RWPE2 (cell line): Measurements from ENCODE around the gene PRKG1.
A peak's percentile ranks its signal among the peaks of the same experiment; 100 is the strongest.
"Not testable (repeated sequence)": the region's sequence is repeated elsewhere in the genome, so short reads cannot be mapped to it uniquely, and the experiment has no call there.

Source experiments
- ATAC-seq: fragments of 200-7000 bp; cut with Tn5 transposase; 3 replicates; pipeline ENCODE4 v1.9.1; 2021; ENCODE audit warnings: low read depth
- DNase-seq: peaks from one replicate; pipeline ENCODE4 v3.0.0-alpha.2; 2020; ENCODE audit warnings: low spot score
- H3K27ac ChIP-seq: fragments of 450-650 bp; 2 replicates; pipeline ENCODE4 v1.5.1; 2017; ENCODE audit warnings: mild to moderate bottlenecking; ENCODE audit not compliant: poor library complexity, severe bottlenecking
- H3K27me3 ChIP-seq: fragments of 250-450 bp; sonication (Bioruptor Pico); 2 replicates; pipeline ENCODE4 v1.5.1; 2021; ENCODE audit warnings: mild to moderate bottlenecking, moderate library complexity; ENCODE audit not compliant: insufficient read depth, poor library complexity, severe bottlenecking
- H3K36me3 ChIP-seq: fragments of 250-450 bp; sonication (Bioruptor Pico); 2 replicates; pipeline ENCODE4 v1.5.1; 2020; ENCODE audit warnings: low read depth, mild to moderate bottlenecking, moderate library complexity
- H3K4me1 ChIP-seq: fragments of 250-450 bp; sonication (Bioruptor Pico); 2 replicates; pipeline ENCODE4 v1.5.1; 2021; ENCODE audit warnings: mild to moderate bottlenecking, moderate library complexity; ENCODE audit not compliant: insufficient read depth, poor library complexity, severe bottlenecking
- H3K4me3 ChIP-seq: fragments of 250-450 bp; sonication (Bioruptor Pico); 2 replicates; pipeline ENCODE4 v1.5.1; 2021; ENCODE audit warnings: mild to moderate bottlenecking, moderate library complexity; ENCODE audit not compliant: severe bottlenecking
- H3K9me3 ChIP-seq: fragments of 250-450 bp; sonication (Bioruptor Pico); 2 replicates; pipeline ENCODE4 v1.5.1; 2021; ENCODE audit warnings: mild to moderate bottlenecking, moderate library complexity; ENCODE audit not compliant: severe bottlenecking
- CTCF ChIP-seq: fragments of 450-650 bp; IDR thresholded peaks from one replicate; pipeline ENCODE4 v1.5.1; 2017; ENCODE audit warnings: mild to moderate bottlenecking, moderate library complexity; ENCODE audit not compliant: poor library complexity, severe bottlenecking

Gene PRKG1

GRCh38 chr10:51386248-51386885 is 312.1 kb downstream of the PRKG1 start:
- DNase-seq (no peak), ATAC-seq (peak; percentile 34; the same call in 2 of the 3 replicates)
- H3K27me3 ChIP-seq = no peaks in the 10 kb centered on the region
- H3K36me3 ChIP-seq = no peaks in the 10 kb centered on the region
- TF ChIP-seq CTCF = no peak
- peak overlapping the region; percentile 75 for H3K27ac ChIP-seq
- no peaks in the 10 kb centered on the region for H3K9me3 ChIP-seq
- H3K4me3 ChIP-seq = no peak overlapping the region
- peaks cover 25% of the 10 kb centered on the region for H3K4me1 ChIP-seq

- Histone ChIP-seq H3K27ac (peak overlapping the region; percentile 42), H3K9me3 (no peaks in the 10 kb centered on the region), H3K27me3 (no peaks in the 10 kb centered on the region), H3K4me3 (no peak overlapping the region), H3K4me1 (peaks cover 16% of the 10 kb centered on the region), H3K36me3 (no peaks in the 10 kb centered on the region)
- TF ChIP-seq CTCF = peak; percentile 57
- DNase-seq (no peak), ATAC-seq (peak; percentile 83)
Measured at GRCh38 chr10:51389415-51390321, 315.4 kb downstream of the PRKG1 start.

GRCh38 chr10:51393006-51393405 is 318.7 kb downstream of the PRKG1 start:
- H3K4me3 ChIP-seq, H3K9me3 ChIP-seq, H3K27ac ChIP-seq, DNase-seq, ATAC-seq, H3K36me3 ChIP-seq, H3K27me3 ChIP-seq: not testable (repeated sequence)
- peaks cover 11% of the 10 kb centered on the region for H3K4me1 ChIP-seq

GRCh38 chr10:51394039-51394438 is 319.8 kb downstream of the PRKG1 start:
- Histone ChIP-seq H3K27ac (no peak overlapping the region), H3K9me3 (no peaks in the 10 kb centered on the region), H3K36me3 (no peaks in the 10 kb centered on the region), H3K4me3 (no peak overlapping the region), H3K27me3 (no peaks in the 10 kb centered on the region), H3K4me1 (peaks cover 11% of the 10 kb centered on the region)
- no peak for ATAC-seq
- TF ChIP-seq CTCF = no peak
- DNase-seq = no peak

- H3K9me3 ChIP-seq = no peaks in the 10 kb centered on the region
- no peak for ATAC-seq
- no peak for DNase-seq
- TF ChIP-seq CTCF = no peak
- no peak overlapping the region for H3K4me3 ChIP-seq
- peaks cover 7% of the 10 kb centered on the region for H3K4me1 ChIP-seq
- H3K36me3 ChIP-seq = no peaks in the 10 kb centered on the region
- peak overlapping the region; percentile 19 for H3K27ac ChIP-seq
- H3K27me3 ChIP-seq = no peaks in the 10 kb centered on the region
Measured at GRCh38 chr10:51397244-51397643, 323.0 kb downstream of the PRKG1 start.
